CD4-positive, alpha-beta T cell treated with Interferon alpha-2 for 1 hour (primary cell): Measurements from ENCODE around the gene CCDC78.
"Not testable (repeated sequence)": the region's sequence is repeated elsewhere in the genome, so short reads cannot be mapped to it uniquely, and the experiment has no call there.

ENCODE experiments used
- DNase-seq, 2 donors: peaks; one replicate each; pipeline ENCODE4 v3.0.0-alpha.2; 2020 to 2022

CCDC78 gene

DNA sequence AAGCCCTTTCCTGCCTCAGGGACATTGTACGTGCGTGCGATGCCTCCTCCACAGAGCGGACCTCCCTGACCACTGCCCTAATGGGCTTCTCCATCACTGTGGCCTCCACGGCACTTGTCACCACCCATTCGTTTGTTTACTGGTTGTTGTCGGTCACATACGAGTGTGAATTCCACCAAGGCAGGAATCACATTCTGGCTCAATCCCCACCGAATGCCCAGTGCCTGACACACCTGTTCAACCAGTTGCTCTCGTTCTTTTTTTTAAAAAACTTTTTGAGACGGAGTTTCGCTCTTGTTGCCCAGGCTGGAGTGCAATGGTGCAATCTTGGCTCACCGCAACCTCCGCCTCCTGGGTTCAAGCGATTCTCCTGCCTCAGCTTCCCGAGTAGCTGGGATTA is 35.0 kb downstream of the CCDC78 start:
- not testable (repeated sequence) for DNase-seq

- DNase-seq: no peak
Measured at GRCh38 chr16:689175-689897, 36.9 kb downstream of the CCDC78 start.

- DNase-seq: no peak
Measured at GRCh38 chr16:687499-687898, 38.7 kb downstream of the CCDC78 start.

DNA sequence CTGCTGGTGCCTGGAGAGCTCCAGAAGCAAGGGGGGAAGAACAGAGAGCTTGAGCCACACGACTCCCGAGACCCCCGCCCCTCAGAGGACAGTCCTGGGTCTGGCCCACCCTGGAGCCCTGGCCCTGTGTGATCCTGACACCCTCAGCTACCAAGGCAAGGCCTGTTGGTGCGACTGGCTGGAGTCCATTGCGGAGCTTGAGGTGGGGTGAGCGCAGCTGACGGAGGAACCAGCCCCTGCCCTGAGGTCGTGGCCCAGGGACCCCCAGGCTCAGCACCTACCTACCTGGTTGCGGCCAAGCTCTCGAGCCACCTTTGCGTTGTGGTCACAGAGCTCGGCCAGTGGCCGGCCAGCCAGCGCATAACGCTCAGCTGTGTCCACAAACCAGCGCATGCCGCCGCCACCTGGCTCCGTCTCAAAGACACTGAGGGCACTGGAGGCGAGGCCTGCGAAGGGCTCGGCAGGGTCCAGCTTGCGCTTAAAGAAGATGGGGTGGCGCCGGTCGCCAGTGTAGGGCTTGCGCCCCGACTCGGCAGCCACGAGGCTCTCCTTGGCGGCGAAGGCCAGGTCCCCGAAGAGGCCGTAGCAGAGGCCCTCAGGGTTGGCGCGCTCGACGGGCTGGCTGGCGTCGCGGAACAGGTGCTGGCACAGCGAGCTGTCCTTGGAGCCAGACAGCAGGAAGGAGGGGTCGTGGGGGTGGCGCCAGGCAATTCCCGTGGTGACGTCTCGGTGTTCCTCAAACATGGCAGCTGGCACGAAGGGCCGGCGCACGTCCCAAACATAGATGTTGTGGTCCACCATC is 39.6 kb downstream of the CCDC78 start:
- no peak for DNase-seq

DNA sequence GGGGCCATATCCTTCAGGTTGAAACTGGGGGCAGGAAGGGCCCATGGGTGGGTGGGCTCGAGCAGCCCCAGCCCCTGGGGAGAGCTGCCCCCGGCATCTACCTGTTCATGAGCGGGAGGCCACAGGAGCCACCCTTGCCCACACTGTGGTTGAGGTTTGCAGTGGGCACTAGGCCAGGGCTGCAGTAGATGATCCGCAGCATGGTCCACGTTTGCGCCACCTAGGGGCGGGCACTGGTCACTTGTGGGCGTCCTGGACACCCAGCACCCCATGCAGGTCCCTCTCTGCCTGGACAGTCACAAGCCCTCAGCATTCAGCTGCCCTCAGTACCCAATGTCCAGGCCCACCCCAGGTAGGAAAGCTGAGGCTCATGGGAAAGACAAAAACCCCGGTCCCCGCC is 40.3 kb downstream of the CCDC78 start:
- DNase-seq: no peak

- DNase-seq: no peak
Measured at GRCh38 chr16:684961-685696, 41.1 kb downstream of the CCDC78 start.

GRCh38 chr16:684071-684794 is 42.0 kb downstream of the CCDC78 start, which contains the start of gene JMJD8:
Gene JMJD8, minus strand, starts transcription at chr16:684334. Its CDS starts 15 bp downstream, at chr16:684319.
- peak; percentile 97 to 98 for DNase-seq

GRCh38 chr16:683396-684070 is 42.7 kb downstream of the CCDC78 start:
- no peak for DNase-seq

- DNase-seq: no peak
Measured at GRCh38 chr16:682493-683395, 43.5 kb downstream of the CCDC78 start.

- no peak for DNase-seq
Measured at GRCh38 chr16:681746-682427, 44.4 kb downstream of the CCDC78 start.

- no peak for DNase-seq
Measured at GRCh38 chr16:680967-681745, 45.1 kb downstream of the CCDC78 start.

DNA sequence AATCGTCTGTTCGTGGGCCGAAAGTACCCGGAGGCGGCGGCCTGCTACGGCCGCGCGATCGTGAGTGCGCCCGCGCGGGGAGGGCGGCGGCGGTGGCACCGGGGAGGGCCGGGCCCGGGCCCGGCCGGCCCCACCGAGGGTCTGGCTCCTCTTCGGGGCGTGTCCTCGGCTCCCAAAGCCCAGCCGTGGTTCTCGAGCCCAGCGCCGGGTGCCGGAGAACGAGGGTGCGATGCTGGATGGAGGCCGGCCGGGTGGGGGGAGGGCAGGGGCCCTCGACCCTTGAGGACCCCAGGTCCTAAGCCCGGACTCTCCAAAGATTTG is 45.7 kb downstream of the CCDC78 start:
- DNase-seq: no peak

GRCh38 chr16:679814-680624 is 46.2 kb downstream of the CCDC78 start, which contains the start of gene STUB1:
Gene STUB1, plus strand, starts transcription at chr16:680410. Its CDS starts 116 bp downstream, at chr16:680526.
- peak; percentile 84 to 90 for DNase-seq

DNA sequence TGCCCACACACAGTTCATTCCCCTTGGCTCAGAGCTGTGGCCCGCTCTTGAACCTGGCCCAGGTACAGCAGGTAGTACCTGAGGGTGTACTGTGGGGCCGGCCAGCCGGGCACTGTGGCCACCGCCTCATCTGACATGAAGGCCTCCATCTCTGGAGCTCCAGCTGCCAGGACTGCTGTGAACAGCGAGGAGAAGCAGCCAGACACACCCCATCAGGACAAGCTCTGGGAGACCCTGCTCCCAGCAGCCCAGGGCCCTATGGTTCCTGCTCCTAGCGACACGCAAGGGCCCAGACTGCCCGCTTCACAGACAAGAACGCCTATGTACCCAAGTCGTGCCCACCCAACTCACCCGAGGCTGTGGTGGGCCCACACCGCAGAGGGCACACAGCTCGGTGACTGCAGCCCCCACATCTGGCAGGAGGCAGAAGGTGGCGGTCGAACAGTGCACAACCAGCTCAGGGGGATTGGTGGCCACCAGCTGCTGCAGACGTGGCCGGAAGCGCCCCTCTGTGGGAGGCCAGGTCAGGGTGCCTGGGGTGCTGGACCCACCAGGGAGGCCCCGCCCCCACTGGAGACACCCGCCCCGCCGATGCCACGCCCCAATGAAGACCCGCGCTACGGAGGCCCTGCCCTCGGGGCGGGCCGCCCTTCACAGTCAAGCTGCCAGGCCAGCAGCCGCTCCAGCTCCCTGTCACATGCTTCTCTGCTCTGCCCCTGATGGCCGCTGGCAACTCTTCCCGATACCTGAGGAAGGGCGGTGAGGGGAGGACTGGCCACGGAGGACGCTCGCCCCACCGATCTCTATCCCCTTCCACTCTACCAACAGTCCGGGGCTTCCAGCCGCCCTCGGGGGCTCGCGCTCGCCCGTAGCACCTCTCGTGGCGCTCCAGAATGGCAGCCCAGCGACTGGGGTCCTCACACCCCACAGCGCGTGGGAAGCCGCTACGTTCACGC is 47.1 kb downstream of the CCDC78 start:
- peak; percentile 55 to 68 for DNase-seq

- DNase-seq: no peak
Measured at GRCh38 chr16:678209-678857, 47.9 kb downstream of the CCDC78 start.

DNA sequence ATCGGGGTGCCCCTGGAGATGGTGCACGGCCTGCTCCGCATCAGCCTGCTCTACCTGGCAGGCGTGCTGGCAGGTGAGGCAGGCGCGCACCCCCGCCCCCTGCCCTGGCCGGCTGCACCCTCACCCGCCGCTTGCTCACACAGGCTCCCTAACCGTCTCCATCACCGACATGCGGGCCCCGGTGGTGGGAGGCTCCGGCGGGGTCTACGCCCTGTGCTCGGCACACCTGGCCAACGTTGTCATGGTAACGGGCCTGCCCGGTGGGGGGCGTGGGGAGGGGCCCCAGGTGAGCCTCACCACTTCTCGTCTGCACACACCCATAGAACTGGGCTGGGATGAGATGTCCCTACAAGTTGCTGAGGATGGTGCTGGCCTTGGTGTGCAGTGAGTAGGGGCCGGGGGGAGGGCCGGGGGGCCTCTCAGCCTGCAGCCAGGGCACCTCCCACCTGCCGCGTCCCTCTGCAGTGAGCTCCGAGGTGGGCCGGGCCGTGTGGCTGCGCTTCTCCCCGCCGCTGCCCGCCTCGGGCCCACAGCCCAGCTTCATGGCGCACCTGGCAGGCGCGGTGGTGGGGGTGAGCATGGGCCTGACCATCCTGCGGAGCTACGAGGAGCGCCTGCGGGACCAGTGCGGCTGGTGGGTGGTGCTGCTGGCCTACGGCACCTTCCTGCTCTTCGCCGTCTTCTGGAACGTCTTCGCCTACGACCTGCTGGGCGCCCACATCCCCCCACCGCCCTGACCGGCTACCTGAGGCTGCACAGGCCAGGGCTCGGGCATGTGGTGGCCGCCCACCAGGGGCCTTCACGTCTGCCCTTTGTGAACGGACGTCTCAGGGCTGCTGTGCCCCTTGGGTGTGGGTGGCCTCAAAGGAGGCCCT is 48.7 kb downstream of the CCDC78 start:
- no peak for DNase-seq
